Testis (tissue), 3 donors: Measurements from ENCODE around the gene SENP2. TPM values are rescaled to one million over a fixed set of nuclear protein-coding genes. Genes with fewer than 3 reads are reported as not detected.
"Not testable (repeated sequence)": the region's sequence is repeated elsewhere in the genome, so short reads cannot be mapped to it uniquely, and the experiment has no call there.

Experiments used
- DNase-seq: peaks from one replicate; pipeline ENCODE4 v3.0.0-alpha.2; 2019
- H3K27ac ChIP-seq, 2 donors: fragments of 200-600 bp; sonication (generic); one replicate each; pipeline ENCODE4 v1.5.1; 2019
- H3K27me3 ChIP-seq: fragments of 200-600 bp; sonication (generic); one replicate; pipeline ENCODE4 v1.5.1; 2019
- H3K36me3 ChIP-seq: fragments of 200-600 bp; sonication (generic); one replicate; pipeline ENCODE4 v1.5.1; 2017; ENCODE audit warnings: low read depth; ENCODE audit errors: missing control alignments
- H3K4me1 ChIP-seq: fragments of 200-600 bp; sonication (generic); one replicate; pipeline ENCODE4 v1.5.1; 2019
- H3K4me3 ChIP-seq, 2 donors: fragments of 200-600 bp; sonication (generic); one replicate each; pipeline ENCODE4 v1.5.1; 2017 to 2019
- H3K9me3 ChIP-seq: fragments of 200-600 bp; sonication (generic); one replicate; pipeline ENCODE4 v1.5.1; 2017
- POLR2A ChIP-seq: fragments of 450-650 bp; IDR thresholded peaks from one replicate; pipeline ENCODE4 v1.6.1; 2017; ENCODE audit warnings: antibody characterized with exemption, mild to moderate bottlenecking, moderate library complexity
- WGBS, 2 donors: methylation state at CpG; one replicate each; pipeline ENCODE4 v1.1.5; 2018; 5-methylcytosine and 5-hydroxymethylcytosine counted together
- intact Hi-C: fragments of 100-400 bp; cut with DNase I; formaldehyde crosslinking; loops from one replicate; pipeline ENCODE4 v1.15.1; 2023; ENCODE audit warnings: low total_unique reads
- polyA plus RNA-seq: library from polyadenylated mRNA; stranded (reverse); fragments of 350-450 nt; fragmentation: Illumina TruSeq; extraction: RNeasy Lipid Tissue Mini Kit (QIAGEN cat#74804); gene quantifications from one replicate; pipeline ENCODE4 v1.2.3, GENCODE V29; 2014; ENCODE audit warnings: low read depth, low replicate concordance; ENCODE audit not compliant: insufficient read depth
- total RNA-seq, 2 donors: library from RNA; depleted of rRNA; stranded (reverse); fragments of >200 nt; gene quantifications; one replicate each; pipeline ENCODE4 v1.2.3, GENCODE V29; 2016
- TF ChIP-seq, protein P1 (sequence below), 3 experiments: fragments of 450-650 bp in 2 of 3; fragments of 200-600 bp in 1 of 3; sonication (generic) in 1 of 3; IDR thresholded peaks; one replicate each; pipeline ENCODE4 v1.5.1; 2016 to 2019; ENCODE audit warnings: antibody characterized with exemption in 3 of 3, mild to moderate bottlenecking in 2 of 3, moderate library complexity in 1 of 3

SENP2 gene
- total and polyA plus RNA-seq, 3 donors from 2014 or later = 56.7 to 146 (median 88.1) TPM

DNA sequence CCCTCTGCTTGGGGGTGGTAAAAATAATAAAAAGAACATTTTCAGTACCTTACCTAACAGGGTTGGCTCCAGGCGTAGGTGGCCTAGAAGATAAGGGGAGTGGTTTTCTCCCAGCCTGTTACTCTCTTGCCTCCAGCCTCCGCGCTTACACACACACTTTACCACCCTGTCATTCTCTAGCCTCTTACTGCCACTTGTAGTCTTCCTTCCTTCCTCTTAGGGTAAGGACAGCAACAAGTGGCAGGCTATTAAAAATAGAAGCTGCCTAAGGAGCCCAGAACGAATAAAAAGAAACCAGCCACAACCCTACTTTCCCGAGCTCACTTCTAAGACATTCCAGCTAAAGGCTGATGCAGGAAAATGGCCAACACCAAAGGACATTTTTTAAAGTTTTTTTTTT is 24.1 kb upstream of the SENP2 start:
- peak; percentile 13 for DNase-seq
- WGBS, 2 donors = 41 to 47% methylated on average over 5 of the region's 5 CpGs
- Histone ChIP-seq H3K27ac (no peak overlapping the region), H3K27me3 (no peaks in the 10 kb centered on the region), H3K9me3 (no peaks in the 10 kb centered on the region), H3K36me3 (no peaks in the 10 kb centered on the region), H3K4me3 (no peak overlapping the region), H3K4me1 (no peaks in the 10 kb centered on the region)
- intact Hi-C loops = no loop called here
- TF ChIP-seq, protein P1, sequence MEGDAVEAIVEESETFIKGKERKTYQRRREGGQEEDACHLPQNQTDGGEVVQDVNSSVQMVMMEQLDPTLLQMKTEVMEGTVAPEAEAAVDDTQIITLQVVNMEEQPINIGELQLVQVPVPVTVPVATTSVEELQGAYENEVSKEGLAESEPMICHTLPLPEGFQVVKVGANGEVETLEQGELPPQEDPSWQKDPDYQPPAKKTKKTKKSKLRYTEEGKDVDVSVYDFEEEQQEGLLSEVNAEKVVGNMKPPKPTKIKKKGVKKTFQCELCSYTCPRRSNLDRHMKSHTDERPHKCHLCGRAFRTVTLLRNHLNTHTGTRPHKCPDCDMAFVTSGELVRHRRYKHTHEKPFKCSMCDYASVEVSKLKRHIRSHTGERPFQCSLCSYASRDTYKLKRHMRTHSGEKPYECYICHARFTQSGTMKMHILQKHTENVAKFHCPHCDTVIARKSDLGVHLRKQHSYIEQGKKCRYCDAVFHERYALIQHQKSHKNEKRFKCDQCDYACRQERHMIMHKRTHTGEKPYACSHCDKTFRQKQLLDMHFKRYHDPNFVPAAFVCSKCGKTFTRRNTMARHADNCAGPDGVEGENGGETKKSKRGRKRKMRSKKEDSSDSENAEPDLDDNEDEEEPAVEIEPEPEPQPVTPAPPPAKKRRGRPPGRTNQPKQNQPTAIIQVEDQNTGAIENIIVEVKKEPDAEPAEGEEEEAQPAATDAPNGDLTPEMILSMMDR (IDR thresholded peaks at IDR 0.05) = no peak
- no peak for TF ChIP-seq POLR2A

DNA sequence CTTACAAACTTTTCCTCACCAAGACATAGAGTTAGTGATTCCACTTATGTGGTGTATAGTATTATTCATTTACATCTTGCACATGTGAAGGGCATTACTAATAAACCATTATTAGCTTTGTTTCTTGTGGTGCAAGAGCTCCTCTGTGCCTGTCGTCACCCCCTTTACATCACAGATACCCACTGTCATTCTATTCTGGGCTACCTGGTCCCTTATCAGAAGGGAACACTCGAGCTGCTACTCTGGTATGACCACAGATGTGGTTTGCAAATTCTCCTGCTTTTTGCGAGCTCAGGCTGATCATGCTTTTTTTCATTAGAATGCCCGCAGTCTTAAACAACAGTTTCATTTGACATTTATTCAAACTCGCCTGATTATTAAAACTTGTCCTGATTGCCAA is 13.9 kb upstream of the SENP2 start:
- TF ChIP-seq, protein P1 (IDR thresholded peaks at IDR 0.05) = no peak
- TF ChIP-seq POLR2A = no peak
- Histone ChIP-seq H3K9me3 (no peaks in the 10 kb centered on the region), H3K4me1 (no peaks in the 10 kb centered on the region), H3K27me3 (no peaks in the 10 kb centered on the region), H3K27ac (no peak overlapping the region), H3K4me3 (no peak overlapping the region), H3K36me3 (no peaks in the 10 kb centered on the region)
- intact Hi-C loops = no loop called here
- 86 to 95% methylated on average over 5 of the region's 5 CpGs for WGBS, 2 donors
- no peak for DNase-seq

DNA sequence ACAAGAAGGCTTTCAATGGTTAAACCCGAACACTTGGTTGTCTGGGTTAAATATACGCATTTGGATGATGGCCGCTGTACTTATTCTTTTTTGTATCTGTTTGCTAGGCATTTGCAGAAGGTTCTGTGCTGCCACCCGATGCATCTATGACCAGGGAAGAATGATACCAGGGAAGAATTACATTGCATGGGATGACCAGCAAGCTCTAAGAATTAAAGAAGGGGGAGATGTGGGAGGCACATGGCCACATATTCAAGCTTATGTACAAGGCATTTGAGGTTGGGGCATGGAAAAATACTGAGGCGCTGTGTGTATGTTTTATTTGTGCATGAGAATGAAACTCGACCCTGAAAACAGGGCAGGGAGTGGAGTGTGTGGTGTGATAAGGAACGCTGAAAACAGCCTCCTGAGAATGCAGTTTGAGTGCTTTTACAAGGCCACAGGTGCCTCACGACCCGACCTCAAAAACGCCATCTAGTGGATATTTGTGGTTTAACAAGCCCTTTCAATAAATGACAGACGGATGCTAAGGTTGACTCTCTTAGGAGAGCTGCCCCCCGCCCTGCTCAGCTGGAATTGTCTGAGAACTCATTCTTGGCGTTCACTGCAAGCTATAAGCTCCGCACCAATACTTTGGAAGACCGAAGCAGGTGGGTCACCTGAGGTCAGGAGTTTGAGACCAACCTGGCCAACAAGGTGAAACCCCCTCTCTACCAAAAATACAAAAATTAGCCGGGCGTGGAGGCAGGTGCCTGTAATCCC is 10.8 kb upstream of the SENP2 start:
- H3K27me3 ChIP-seq, intact Hi-C loops, H3K4me3 ChIP-seq, H3K27ac ChIP-seq, H3K9me3 ChIP-seq, H3K36me3 ChIP-seq, H3K4me1 ChIP-seq: not testable (repeated sequence)
- TF ChIP-seq, protein P1 (IDR thresholded peaks at IDR 0.05) = peak; percentile 32 to 70 (median 68)
- peak; percentile 52 for DNase-seq
- 17 to 20% methylated on average over 17 of the region's 17 CpGs for whole genome bisulfite sequencing, 2 donors

DNA sequence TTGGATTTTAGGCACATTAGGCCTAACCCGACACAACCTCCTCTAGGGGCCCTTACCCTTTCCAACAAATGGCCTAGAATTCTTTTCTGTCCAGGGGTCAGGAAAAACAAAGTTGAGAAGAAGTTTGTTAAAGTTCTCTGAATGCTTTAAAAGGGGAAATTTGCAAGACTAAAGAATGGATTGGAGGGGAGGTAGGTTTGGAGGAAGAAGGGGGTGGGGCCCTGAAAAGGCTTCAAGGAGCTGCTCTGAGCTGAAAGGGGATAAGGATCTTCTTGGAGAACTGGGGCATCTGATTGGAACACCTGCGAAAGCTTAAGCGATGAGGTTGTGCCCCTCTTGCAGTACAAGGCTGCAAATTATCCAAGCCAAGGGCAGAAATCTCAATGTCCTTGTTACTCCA is 3.9 kb upstream of the SENP2 start:
- DNase-seq = no peak
- no peaks in the 10 kb centered on the region for H3K27me3 ChIP-seq
- TF ChIP-seq, protein P1 (IDR thresholded peaks at IDR 0.05) = no peak
- no peak for TF ChIP-seq POLR2A

DNA sequence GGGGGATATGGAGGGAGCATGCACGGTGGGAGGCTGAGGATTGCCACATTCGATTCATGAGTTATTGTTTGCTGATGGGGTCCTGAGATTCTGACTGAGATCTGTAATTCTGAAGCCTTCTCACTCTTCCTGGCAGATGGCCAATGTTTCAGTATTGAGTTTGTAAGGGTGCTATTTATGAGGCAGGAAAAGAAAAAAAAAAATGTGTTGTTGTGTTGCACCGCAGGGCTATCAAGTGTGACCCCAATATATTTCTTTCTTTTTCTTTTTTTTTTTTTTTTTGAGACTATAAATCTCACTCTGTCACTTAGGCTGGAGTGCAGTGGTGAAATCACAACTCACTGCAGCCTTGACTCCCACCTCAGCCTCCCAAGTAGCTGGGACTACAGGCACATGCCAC is 3.2 kb upstream of the SENP2 start:
- 29 to 38% methylated on average over 3 of the region's 3 CpGs for WGBS, 2 donors
- Histone ChIP-seq H3K27ac (no peak overlapping the region), H3K4me1 (peaks cover 5% of the 10 kb centered on the region), H3K36me3 (no peaks in the 10 kb centered on the region), H3K9me3 (no peaks in the 10 kb centered on the region), H3K4me3 (no peak overlapping the region), H3K27me3 (no peaks in the 10 kb centered on the region)
- intact Hi-C loops = no loop called here
- TF ChIP-seq, protein P1 (IDR thresholded peaks at IDR 0.05) = no peak
- TF ChIP-seq POLR2A = no peak
- DNase-seq = no peak

More for the DNA sequence above, 3.9 kb upstream of the SENP2 start:
- no peak overlapping the region for H3K27ac ChIP-seq
- no peaks in the 10 kb centered on the region for H3K9me3 ChIP-seq
- no peak overlapping the region for H3K4me3 ChIP-seq
- intact Hi-C loops = no loop called here
- 45 to 51% methylated on average over 3 of the region's 3 CpGs for WGBS, 2 donors
- no peaks in the 10 kb centered on the region for H3K36me3 ChIP-seq
- peaks cover 5% of the 10 kb centered on the region for H3K4me1 ChIP-seq
